HEK293 (cell line): Measurements from ENCODE around the gene LGALS13.
A peak's percentile ranks its signal among the peaks of the same experiment; 100 is the strongest.

Experiments
- CTCF ChIA-PET: fragments of 350-600 bp; formaldehyde crosslinking; extraction: SDS; loops from one replicate; lab custom pipeline; 2021; ENCODE audit warnings: antibody characterized with exemption; lab: Yijun Ruan, JAX
- POLR2A ChIA-PET: fragments of 300-600 bp; formaldehyde crosslinking; extraction: SDS; loops from one replicate; lab custom pipeline; 2020; ENCODE audit warnings: antibody characterized with exemption, inconsistent platforms; lab: Yijun Ruan, JAX
- H3K27ac ChIP-seq: fragments of 200-500 bp; sonication (Bioruptor generic); 2 replicates; pipeline ENCODE4 v1.5.1; 2014; ENCODE audit warnings: low read depth, low read length, control low read depth, inconsistent platforms; ENCODE audit errors: extremely low read depth
- H3K36me3 ChIP-seq, 2 experiments: fragments of 200-500 bp in 1 of 2; sonication (Bioruptor generic) in 1 of 2; 1 replicate in 1 of 2; 2 replicates in 1 of 2; pipeline ENCODE4 v1.5.1; 2014 to 2017; ENCODE audit warnings: inconsistent platforms in 2 of 2, low read length in 2 of 2; ENCODE audit not compliant: control insufficient read depth in 2 of 2, insufficient read depth in 1 of 2
- H3K4me1 ChIP-seq: fragments of 200-500 bp; sonication (Bioruptor generic); 2 replicates; pipeline ENCODE4 v1.5.1; 2014; ENCODE audit warnings: mild to moderate bottlenecking, low read length, inconsistent platforms; ENCODE audit not compliant: control insufficient read depth, insufficient read depth
- H3K4me3 ChIP-seq: 2 replicates; pipeline ENCODE4 v1.5.1; 2011; ENCODE audit warnings: low read depth, mild to moderate bottlenecking, control low read depth, low read length, moderate library complexity
- H3K9me3 ChIP-seq: fragments of 200-500 bp; sonication (Bioruptor generic); 2 replicates; pipeline ENCODE4 v1.5.1; 2014; ENCODE audit warnings: low read depth, low read length, inconsistent platforms; ENCODE audit not compliant: control insufficient read depth, insufficient read depth
- KLF9 ChIP-seq: fragments of 450-650 bp; formaldehyde crosslinking; IDR thresholded peaks from 2 replicates; pipeline ENCODE4 v1.5.1; 2016; ENCODE audit warnings: missing biosample characterization, missing genetic modification characterization, low read depth
- SCRT2 ChIP-seq: fragments of 450-650 bp; formaldehyde crosslinking; IDR thresholded peaks from 2 replicates; pipeline ENCODE4 v1.5.1; 2016; ENCODE audit warnings: missing biosample characterization, missing genetic modification characterization
- TF ChIP-seq, protein P1 (sequence below): fragments of 450-650 bp; formaldehyde crosslinking; IDR thresholded peaks from 2 replicates; pipeline ENCODE4 v1.5.1; 2017; ENCODE audit warnings: missing biosample characterization, missing genetic modification characterization
- TF ChIP-seq, protein P2 (sequence below): fragments of 450-650 bp; IDR thresholded peaks from 2 replicates; pipeline ENCODE4 v1.5.1; 2018; ENCODE audit warnings: missing biosample characterization, mild to moderate bottlenecking, missing genetic modification characterization
- TF ChIP-seq, protein P3 (sequence below): fragments of 450-650 bp; formaldehyde crosslinking; IDR thresholded peaks from 2 replicates; pipeline ENCODE4 v1.5.1; 2016; ENCODE audit warnings: missing biosample characterization, missing genetic modification characterization
- TF ChIP-seq, protein P4 (sequence below): fragments of 450-650 bp; formaldehyde crosslinking; IDR thresholded peaks from 2 replicates; pipeline ENCODE4 v1.5.1; 2016; ENCODE audit warnings: missing biosample characterization, missing genetic modification characterization

Gene LGALS13

DNA sequence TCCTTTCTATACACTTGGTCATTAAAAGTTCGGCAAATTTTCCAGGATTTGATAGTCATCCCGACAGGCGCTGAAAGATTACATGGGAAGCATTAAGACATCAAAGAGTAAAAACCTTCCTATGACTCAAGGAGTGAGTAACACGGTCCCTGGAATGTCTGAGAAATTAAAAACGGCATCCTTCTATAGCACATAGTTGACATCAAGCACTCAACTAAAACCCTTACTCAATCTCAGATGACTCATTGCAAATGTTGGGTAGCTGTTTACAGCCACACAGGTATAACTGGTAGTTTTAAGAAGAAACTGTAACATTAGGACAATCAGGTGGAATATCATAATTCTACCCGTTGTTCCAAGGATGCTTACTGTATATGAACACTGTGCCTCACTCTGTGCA lies 6.4 kb upstream of the LGALS13 start (continued):
- TF ChIP-seq, protein P1, sequence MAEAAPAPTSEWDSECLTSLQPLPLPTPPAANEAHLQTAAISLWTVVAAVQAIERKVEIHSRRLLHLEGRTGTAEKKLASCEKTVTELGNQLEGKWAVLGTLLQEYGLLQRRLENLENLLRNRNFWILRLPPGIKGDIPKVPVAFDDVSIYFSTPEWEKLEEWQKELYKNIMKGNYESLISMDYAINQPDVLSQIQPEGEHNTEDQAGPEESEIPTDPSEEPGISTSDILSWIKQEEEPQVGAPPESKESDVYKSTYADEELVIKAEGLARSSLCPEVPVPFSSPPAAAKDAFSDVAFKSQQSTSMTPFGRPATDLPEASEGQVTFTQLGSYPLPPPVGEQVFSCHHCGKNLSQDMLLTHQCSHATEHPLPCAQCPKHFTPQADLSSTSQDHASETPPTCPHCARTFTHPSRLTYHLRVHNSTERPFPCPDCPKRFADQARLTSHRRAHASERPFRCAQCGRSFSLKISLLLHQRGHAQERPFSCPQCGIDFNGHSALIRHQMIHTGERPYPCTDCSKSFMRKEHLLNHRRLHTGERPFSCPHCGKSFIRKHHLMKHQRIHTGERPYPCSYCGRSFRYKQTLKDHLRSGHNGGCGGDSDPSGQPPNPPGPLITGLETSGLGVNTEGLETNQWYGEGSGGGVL (tag by site-specific recombination): peak; percentile 28; the same call in 1 of the 2 replicates

DNA sequence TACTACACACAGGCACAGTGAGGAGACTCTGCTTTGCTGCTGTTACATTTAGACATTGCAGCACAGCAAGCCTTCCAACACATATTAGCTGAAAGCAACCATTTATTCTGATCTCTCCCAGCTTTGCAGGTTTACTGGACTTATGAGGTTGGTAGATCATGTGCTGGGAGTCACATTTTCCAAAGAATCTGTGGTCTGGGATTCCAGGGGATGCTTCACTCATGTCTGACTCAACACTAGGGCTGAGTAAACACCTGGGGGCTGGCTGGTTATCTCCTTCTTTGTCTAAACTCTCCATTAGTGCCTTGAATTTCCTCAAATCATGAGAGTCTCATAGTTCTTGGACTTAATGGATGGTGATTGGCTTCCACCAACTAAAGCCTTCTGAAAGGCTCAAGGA lies 5.4 kb upstream of the LGALS13 start:
- Histone ChIP-seq H3K4me1 (no peaks in the 10 kb centered on the region), H3K27ac (no peak overlapping the region), H3K36me3 (no peaks in the 10 kb centered on the region; a peak in 1 of 3 replicates), H3K4me3 (no peak overlapping the region), H3K9me3 (peaks cover 22% of the 10 kb centered on the region)
- POLR2A ChIA-PET: no interaction called here
- CTCF ChIA-PET: no interaction called here
- TF ChIP-seq, protein P2, sequence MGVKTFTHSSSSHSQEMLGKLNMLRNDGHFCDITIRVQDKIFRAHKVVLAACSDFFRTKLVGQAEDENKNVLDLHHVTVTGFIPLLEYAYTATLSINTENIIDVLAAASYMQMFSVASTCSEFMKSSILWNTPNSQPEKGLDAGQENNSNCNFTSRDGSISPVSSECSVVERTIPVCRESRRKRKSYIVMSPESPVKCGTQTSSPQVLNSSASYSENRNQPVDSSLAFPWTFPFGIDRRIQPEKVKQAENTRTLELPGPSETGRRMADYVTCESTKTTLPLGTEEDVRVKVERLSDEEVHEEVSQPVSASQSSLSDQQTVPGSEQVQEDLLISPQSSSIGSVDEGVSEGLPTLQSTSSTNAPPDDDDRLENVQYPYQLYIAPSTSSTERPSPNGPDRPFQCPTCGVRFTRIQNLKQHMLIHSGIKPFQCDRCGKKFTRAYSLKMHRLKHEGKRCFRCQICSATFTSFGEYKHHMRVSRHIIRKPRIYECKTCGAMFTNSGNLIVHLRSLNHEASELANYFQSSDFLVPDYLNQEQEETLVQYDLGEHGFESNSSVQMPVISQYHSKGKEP (tag by site-specific recombination): no peak

DNA sequence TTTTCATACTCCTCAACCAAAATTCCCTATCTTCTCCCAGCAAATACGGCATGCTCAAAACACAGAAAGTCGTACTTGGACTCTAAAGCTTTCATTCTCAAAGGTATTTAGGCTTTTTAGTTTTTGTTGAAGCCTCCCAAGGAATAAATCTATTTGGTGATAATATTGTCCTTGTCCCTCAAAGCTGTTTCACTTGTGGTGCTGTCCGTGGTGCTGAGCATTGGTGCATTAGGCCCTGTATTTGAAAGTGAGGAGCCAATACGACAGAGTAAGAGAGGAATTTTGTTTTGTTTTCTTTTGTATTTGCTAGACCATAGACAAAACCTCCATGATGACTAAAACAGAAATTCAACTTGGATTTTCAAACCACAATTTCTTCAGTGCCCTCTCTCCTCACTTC lies 3.2 kb upstream of the LGALS13 start:
- TF ChIP-seq, protein P3, sequence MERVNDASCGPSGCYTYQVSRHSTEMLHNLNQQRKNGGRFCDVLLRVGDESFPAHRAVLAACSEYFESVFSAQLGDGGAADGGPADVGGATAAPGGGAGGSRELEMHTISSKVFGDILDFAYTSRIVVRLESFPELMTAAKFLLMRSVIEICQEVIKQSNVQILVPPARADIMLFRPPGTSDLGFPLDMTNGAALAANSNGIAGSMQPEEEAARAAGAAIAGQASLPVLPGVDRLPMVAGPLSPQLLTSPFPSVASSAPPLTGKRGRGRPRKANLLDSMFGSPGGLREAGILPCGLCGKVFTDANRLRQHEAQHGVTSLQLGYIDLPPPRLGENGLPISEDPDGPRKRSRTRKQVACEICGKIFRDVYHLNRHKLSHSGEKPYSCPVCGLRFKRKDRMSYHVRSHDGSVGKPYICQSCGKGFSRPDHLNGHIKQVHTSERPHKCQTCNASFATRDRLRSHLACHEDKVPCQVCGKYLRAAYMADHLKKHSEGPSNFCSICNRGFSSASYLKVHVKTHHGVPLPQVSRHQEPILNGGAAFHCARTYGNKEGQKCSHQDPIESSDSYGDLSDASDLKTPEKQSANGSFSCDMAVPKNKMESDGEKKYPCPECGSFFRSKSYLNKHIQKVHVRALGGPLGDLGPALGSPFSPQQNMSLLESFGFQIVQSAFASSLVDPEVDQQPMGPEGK (tag by site-specific recombination): no peak
- TF ChIP-seq, protein P4, sequence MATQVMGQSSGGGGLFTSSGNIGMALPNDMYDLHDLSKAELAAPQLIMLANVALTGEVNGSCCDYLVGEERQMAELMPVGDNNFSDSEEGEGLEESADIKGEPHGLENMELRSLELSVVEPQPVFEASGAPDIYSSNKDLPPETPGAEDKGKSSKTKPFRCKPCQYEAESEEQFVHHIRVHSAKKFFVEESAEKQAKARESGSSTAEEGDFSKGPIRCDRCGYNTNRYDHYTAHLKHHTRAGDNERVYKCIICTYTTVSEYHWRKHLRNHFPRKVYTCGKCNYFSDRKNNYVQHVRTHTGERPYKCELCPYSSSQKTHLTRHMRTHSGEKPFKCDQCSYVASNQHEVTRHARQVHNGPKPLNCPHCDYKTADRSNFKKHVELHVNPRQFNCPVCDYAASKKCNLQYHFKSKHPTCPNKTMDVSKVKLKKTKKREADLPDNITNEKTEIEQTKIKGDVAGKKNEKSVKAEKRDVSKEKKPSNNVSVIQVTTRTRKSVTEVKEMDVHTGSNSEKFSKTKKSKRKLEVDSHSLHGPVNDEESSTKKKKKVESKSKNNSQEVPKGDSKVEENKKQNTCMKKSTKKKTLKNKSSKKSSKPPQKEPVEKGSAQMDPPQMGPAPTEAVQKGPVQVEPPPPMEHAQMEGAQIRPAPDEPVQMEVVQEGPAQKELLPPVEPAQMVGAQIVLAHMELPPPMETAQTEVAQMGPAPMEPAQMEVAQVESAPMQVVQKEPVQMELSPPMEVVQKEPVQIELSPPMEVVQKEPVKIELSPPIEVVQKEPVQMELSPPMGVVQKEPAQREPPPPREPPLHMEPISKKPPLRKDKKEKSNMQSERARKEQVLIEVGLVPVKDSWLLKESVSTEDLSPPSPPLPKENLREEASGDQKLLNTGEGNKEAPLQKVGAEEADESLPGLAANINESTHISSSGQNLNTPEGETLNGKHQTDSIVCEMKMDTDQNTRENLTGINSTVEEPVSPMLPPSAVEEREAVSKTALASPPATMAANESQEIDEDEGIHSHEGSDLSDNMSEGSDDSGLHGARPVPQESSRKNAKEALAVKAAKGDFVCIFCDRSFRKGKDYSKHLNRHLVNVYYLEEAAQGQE (tag by site-specific recombination): peak; percentile 99
- CTCF ChIA-PET: interaction anchor here (1.0 kb wide), 1 partner anchor 194 kb away, joined by 3 read pairs; no protein-coding TSS in a partner anchor

DNA sequence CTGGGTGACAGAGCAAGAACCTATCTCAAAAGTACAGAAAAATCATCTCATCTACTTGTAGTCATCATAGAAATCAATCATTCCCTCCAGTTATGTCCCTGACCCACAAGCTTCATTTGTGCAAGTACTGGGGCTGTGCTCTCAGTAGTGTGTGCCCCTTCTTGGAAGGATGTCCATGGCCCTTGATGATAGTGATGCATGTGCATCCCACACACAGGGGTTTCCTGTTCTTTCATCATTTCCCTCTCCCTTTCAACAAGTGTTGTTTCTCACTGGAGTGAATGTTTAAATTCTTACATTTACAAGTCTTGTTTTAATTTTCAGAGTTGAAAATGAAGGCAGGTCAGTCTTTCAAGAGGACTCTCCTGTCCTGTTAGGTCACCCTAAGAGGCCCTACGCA lies 1.5 kb downstream of the LGALS13 start:
- no peak for TF ChIP-seq KLF9 (tag by site-specific recombination)
- TF ChIP-seq SCRT2 (tag by site-specific recombination): peak; percentile 64
- TF ChIP-seq, all 188 proteins: peak for 1

More for the DNA sequence above, 3.2 kb upstream of the LGALS13 start:
- no peaks in the 10 kb centered on the region; a peak in 1 of 3 replicates for H3K36me3 ChIP-seq
- no peak overlapping the region for H3K4me3 ChIP-seq
- H3K27ac ChIP-seq: no peak overlapping the region
- H3K4me1 ChIP-seq: no peaks in the 10 kb centered on the region
- POLR2A ChIA-PET: no interaction called here
- peaks cover 26% of the 10 kb centered on the region for H3K9me3 ChIP-seq

More for the DNA sequence above, 1.5 kb downstream of the LGALS13 start:
- no peaks in the 10 kb centered on the region; a peak in 1 of 3 replicates for H3K36me3 ChIP-seq
- H3K4me3 ChIP-seq: no peak overlapping the region
- H3K4me1 ChIP-seq: no peaks in the 10 kb centered on the region
- no peak overlapping the region for H3K27ac ChIP-seq
- ChIA-PET CTCF (interaction anchor here (0.6 kb wide), 1 partner anchor 49 kb away, joined by 3 read pairs; no protein-coding TSS in a partner anchor), POLR2A (no interaction called here)
- H3K9me3 ChIP-seq: peaks cover 19% of the 10 kb centered on the region
